A673 (cell line): Measurements from ENCODE around the gene FCN1. TPM values are rescaled to one million over a fixed set of nuclear protein-coding genes. Genes with fewer than 3 reads are reported as not detected.

Experiments used
- BruUV-seq: library from RNA; stranded (reverse); fragments of 400-500 nt; replicated peaks from 2 replicates; lab custom pipeline; 2021; lab: Mats Ljungman, UMichigan
- CTCF ChIA-PET: fragments of 300-600 bp; sonication (Branson Sonifier 250); formaldehyde crosslinking; loops from one replicate; lab custom pipeline; 2022; ENCODE audit warnings: antibody characterized with exemption; lab: Charles Lee
- POLR2A ChIA-PET: fragments of 300-600 bp; sonication (Branson Sonifier 250); formaldehyde crosslinking; loops from one replicate; lab custom pipeline; 2022; ENCODE audit warnings: antibody characterized with exemption; ENCODE audit not compliant: low non-redundant PET; lab: Charles Lee
- DNase-seq: peaks from one replicate; pipeline ENCODE4 v3.0.0-alpha.2; 2015; ENCODE audit warnings: low spot score
- H3K27ac ChIP-seq: fragments of 200-600 bp; sonication (generic); 2 replicates; pipeline ENCODE4 v1.5.1; 2016; ENCODE audit warnings: mixed run types, low read depth, mild to moderate bottlenecking, mixed read lengths, antibody characterized with exemption, low read length; ENCODE audit not compliant: poor library complexity, severe bottlenecking
- H3K27me3 ChIP-seq: fragments of 200-600 bp; sonication (generic); replicated peaks from 2 replicates; pipeline ENCODE4 v1.6.1; 2017; ENCODE audit warnings: mixed run types, low read depth, mild to moderate bottlenecking, mixed read lengths, antibody characterized with exemption, low read length; ENCODE audit not compliant: insufficient read depth, poor library complexity
- H3K36me3 ChIP-seq: fragments of 200-600 bp; sonication (generic); 2 replicates; pipeline ENCODE4 v1.6.1; 2016; ENCODE audit warnings: mixed run types, mild to moderate bottlenecking, mixed read lengths, antibody characterized with exemption, low read length; ENCODE audit not compliant: insufficient read depth, poor library complexity, severe bottlenecking
- H3K4me1 ChIP-seq: fragments of 200-600 bp; sonication (generic); 2 replicates; pipeline ENCODE4 v1.6.1; 2017; ENCODE audit warnings: mixed run types, mild to moderate bottlenecking, mixed read lengths, antibody characterized with exemption, low read length; ENCODE audit not compliant: insufficient read depth, poor library complexity, severe bottlenecking
- H3K4me3 ChIP-seq: fragments of 200-600 bp; sonication (generic); 2 replicates; pipeline ENCODE4 v1.5.1; 2016; ENCODE audit warnings: low read depth, mixed run types, mild to moderate bottlenecking, mixed read lengths, low read length; ENCODE audit not compliant: poor library complexity, severe bottlenecking
- H3K9me3 ChIP-seq: fragments of 200-600 bp; sonication (generic); 2 replicates; pipeline ENCODE4 v1.6.1; 2016; ENCODE audit warnings: mixed run types, low read depth, mild to moderate bottlenecking, mixed read lengths, antibody characterized with exemption, low read length; ENCODE audit not compliant: poor library complexity, severe bottlenecking
- CTCF ChIP-seq: fragments of 300-800, 200-600 bp; sonication (generic); conservative IDR thresholded peaks from 2 replicates; pipeline ENCODE4 v1.5.1; 2017; ENCODE audit warnings: low read depth, mild to moderate bottlenecking, antibody characterized with exemption, low read length, moderate library complexity, mixed read lengths
- EZH2 ChIP-seq: fragments of 200-600 bp; sonication (generic); IDR thresholded peaks from 2 replicates; pipeline ENCODE4 v1.6.1; 2017; ENCODE audit warnings: borderline replicate concordance, low read depth, mild to moderate bottlenecking, mixed read lengths, antibody characterized with exemption, low read length; ENCODE audit not compliant: poor library complexity, severe bottlenecking
- intact Hi-C: fragments of 100-400 bp; cut with micrococcal nuclease; formaldehyde crosslinking; loops from one replicate; pipeline ENCODE4 v1.10.0; 2022; ENCODE audit not compliant: unreplicated experiment
- total RNA-seq: library from RNA; stranded (reverse); gene quantifications from 2 replicates; pipeline ENCODE4 v1.2.3, GENCODE V29; 2021

Gene FCN1
- total RNA-seq, 1 experiment from 2014 or later: not detected

GRCh38 chr9:134961331-134962064, 43.8 kb upstream of the FCN1 start:
- ChIA-PET POLR2A (no interaction called here), CTCF (no interaction called here)
- no peak overlapping the region for H3K4me3 ChIP-seq
- no peaks in the 10 kb centered on the region for H3K9me3 ChIP-seq
- intact Hi-C loops: no loop called here
- no peaks in the 10 kb centered on the region for H3K27me3 ChIP-seq
- H3K27ac ChIP-seq: no peak overlapping the region
- H3K4me1 ChIP-seq: no peaks in the 10 kb centered on the region
- no peak for TF ChIP-seq EZH2
- TF ChIP-seq CTCF: no peak
- DNase-seq: no peak
- no peaks in the 10 kb centered on the region for H3K36me3 ChIP-seq
- BruUV-seq: no TSS peak

- POLR2A ChIA-PET: no interaction called here
- Histone ChIP-seq H3K4me3 (no peak overlapping the region), H3K9me3 (no peaks in the 10 kb centered on the region), H3K27me3 (no peaks in the 10 kb centered on the region), H3K27ac (no peak overlapping the region), H3K36me3 (no peaks in the 10 kb centered on the region), H3K4me1 (no peaks in the 10 kb centered on the region)
- intact Hi-C loops: no loop called here
- CTCF ChIA-PET: no interaction called here
- DNase-seq: no peak
- TF ChIP-seq CTCF: no peak
- no peak for TF ChIP-seq EZH2
- BruUV-seq: no TSS peak
These were observed 43.0 kb upstream of the FCN1 start for GRCh38 chr9:134960701-134961181.

GRCh38 chr9:134959971-134960310, 42.2 kb upstream of the FCN1 start:
- H3K4me1 ChIP-seq: no peaks in the 10 kb centered on the region
- intact Hi-C loops: no loop called here
- H3K27ac ChIP-seq: no peak overlapping the region
- H3K4me3 ChIP-seq: no peak overlapping the region
- CTCF ChIA-PET: no interaction called here
- H3K9me3 ChIP-seq: no peaks in the 10 kb centered on the region
- DNase-seq: no peak
- no peaks in the 10 kb centered on the region for H3K36me3 ChIP-seq
- TF ChIP-seq CTCF (no peak), EZH2 (no peak)
- no peaks in the 10 kb centered on the region for H3K27me3 ChIP-seq
- BruUV-seq: no TSS peak
- POLR2A ChIA-PET: no interaction called here
